ENCODE measurements around the gene DKK2. TPM values are rescaled to one million over a fixed set of nuclear protein-coding genes. Genes with fewer than 3 reads are reported as not detected.

The DKK2 gene
- total and polyA plus RNA-seq, 10 of the 15 experiments (the other 5 are each of a cell fraction or from before 2014, with no cell fraction given) = not detected

DNA sequence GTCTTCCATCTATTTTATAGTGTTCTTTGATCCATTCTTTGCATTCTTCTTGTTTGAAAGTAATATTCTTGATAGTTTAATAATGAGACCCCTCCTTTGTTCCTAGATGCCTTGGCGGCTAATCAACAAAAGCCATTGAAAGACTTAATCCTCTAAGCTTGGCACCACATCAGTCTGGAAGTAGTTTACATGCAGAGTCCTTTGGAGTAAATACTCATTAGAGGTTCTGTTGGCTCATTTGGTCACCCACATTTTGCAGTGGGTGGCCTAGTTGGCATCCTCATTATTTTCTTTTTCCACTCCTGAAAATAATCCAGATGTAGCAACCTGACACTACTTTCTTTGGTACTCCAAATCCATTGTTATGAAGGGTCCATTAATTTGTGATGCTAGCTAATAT is 64.5 kb downstream of the DKK2 start:
- Histone ChIP-seq H3K9ac (ENCODE audit: control insufficient read depth, insufficient read depth, low read length) (no peak overlapping the region), H3K27me3 (replicated peaks in 1 of 2; ENCODE audit: control insufficient read depth in 2 of 2, insufficient read depth in 2 of 2, low read length in 1 of 2) (no peaks in the 10 kb centered on the region), H2AFZ (ENCODE audit: control insufficient read depth, low read depth, low read length) (no peak overlapping the region), H3K4me2 (ENCODE audit: control insufficient read depth, insufficient read depth) (no peak overlapping the region), H3K4me1 (ENCODE audit: control insufficient read depth, insufficient read depth, low read length) (no peaks in the 10 kb centered on the region), H3K36me3 (ENCODE audit: control insufficient read depth in 2 of 2, insufficient read depth in 2 of 2, low read length in 1 of 2) (no peaks in the 10 kb centered on the region), H3K27ac (ENCODE audit: control insufficient read depth, insufficient read depth) (no peak overlapping the region), H4K20me1 (ENCODE audit: control insufficient read depth, insufficient read depth) (no peaks in the 10 kb centered on the region), H3K4me3 (no peak overlapping the region), H3K9me3 (replicated peaks; ENCODE audit: control insufficient read depth, insufficient read depth, low read length) (no peaks in the 10 kb centered on the region), H3K79me2 (ENCODE audit: control insufficient read depth, insufficient read depth, low read length) (no peaks in the 10 kb centered on the region)
- ChIA-PET RAD21 (ENCODE audit: unreplicated experiment) (no interaction called here), CTCF (no interaction called here), POLR2A (no interaction called here), SMC1A (ENCODE audit: uncharacterized antibody, unreplicated experiment) (interaction anchor here (1.1 kb wide), 1 partner anchor 316 kb away, joined by 4 read pairs; no protein-coding TSS in a partner anchor)
- 28% methylated on average over 1 of the region's 1 CpG for whole genome bisulfite sequencing (ENCODE audit: insufficient coverage, insufficient replicate concordance, low lambda C conversion rate, missing lambda C conversion rate)
- intact Hi-C loops (cut with micrococcal nuclease; ENCODE audit: unreplicated experiment) (no loop called here), in situ Hi-C loops (cut with MboI) (no loop called here)
- no peak for FAIRE-seq
- DNase-seq (ENCODE audit: low read depth, low spot score) = no peak
- BruUV-seq (replicated peaks) = no TSS peak
- no peak for TF ChIP-seq RAD51 (IDR thresholded peaks at IDR 0.05)
- TF ChIP-seq POLR2A (IDR thresholded peaks at IDR 0.05; ENCODE audit: low read depth, low read length) = no peak
- TF ChIP-seq, protein P1, sequence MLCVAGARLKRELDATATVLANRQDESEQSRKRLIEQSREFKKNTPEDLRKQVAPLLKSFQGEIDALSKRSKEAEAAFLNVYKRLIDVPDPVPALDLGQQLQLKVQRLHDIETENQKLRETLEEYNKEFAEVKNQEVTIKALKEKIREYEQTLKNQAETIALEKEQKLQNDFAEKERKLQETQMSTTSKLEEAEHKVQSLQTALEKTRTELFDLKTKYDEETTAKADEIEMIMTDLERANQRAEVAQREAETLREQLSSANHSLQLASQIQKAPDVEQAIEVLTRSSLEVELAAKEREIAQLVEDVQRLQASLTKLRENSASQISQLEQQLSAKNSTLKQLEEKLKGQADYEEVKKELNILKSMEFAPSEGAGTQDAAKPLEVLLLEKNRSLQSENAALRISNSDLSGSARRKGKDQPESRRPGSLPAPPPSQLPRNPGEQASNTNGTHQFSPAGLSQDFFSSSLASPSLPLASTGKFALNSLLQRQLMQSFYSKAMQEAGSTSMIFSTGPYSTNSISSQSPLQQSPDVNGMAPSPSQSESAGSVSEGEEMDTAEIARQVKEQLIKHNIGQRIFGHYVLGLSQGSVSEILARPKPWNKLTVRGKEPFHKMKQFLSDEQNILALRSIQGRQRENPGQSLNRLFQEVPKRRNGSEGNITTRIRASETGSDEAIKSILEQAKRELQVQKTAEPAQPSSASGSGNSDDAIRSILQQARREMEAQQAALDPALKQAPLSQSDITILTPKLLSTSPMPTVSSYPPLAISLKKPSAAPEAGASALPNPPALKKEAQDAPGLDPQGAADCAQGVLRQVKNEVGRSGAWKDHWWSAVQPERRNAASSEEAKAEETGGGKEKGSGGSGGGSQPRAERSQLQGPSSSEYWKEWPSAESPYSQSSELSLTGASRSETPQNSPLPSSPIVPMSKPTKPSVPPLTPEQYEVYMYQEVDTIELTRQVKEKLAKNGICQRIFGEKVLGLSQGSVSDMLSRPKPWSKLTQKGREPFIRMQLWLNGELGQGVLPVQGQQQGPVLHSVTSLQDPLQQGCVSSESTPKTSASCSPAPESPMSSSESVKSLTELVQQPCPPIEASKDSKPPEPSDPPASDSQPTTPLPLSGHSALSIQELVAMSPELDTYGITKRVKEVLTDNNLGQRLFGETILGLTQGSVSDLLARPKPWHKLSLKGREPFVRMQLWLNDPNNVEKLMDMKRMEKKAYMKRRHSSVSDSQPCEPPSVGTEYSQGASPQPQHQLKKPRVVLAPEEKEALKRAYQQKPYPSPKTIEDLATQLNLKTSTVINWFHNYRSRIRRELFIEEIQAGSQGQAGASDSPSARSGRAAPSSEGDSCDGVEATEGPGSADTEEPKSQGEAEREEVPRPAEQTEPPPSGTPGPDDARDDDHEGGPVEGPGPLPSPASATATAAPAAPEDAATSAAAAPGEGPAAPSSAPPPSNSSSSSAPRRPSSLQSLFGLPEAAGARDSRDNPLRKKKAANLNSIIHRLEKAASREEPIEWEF (IDR thresholded peaks at IDR 0.05; ENCODE audit: insufficient replicate concordance, low read depth, low read length) = no peak
- no peak for TF ChIP-seq NRF1 (conservative IDR thresholded peaks at IDR 0.05; ENCODE audit: low read depth, low read length)
- no peak for TF ChIP-seq FOS (IDR thresholded peaks at IDR 0.05; ENCODE audit: borderline replicate concordance, extremely low read depth, insufficient read length)
- TF ChIP-seq EP300 (IDR thresholded peaks at IDR 0.05; ENCODE audit: borderline replicate concordance in 1 of 2, control insufficient read depth in 1 of 2, low read depth in 2 of 2, low read length in 2 of 2) = no peak
- TF ChIP-seq ASH2L (IDR thresholded peaks at IDR 0.05; ENCODE audit: borderline replicate concordance, low read depth) = no peak
- ATAC-seq = no peak

Data from GM12878 (cell line).